Panc1 (cell line): ENCODE measurements around the gene TNRC6A. TPM values are rescaled to one million over a fixed set of nuclear protein-coding genes. Genes with fewer than 3 reads are reported as not detected.
A peak's percentile ranks its signal among the peaks of the same experiment; 100 is the strongest.

Experiments
- ATAC-seq: fragments of 200-7000 bp; cut with Tn5 transposase; 2 replicates; pipeline ENCODE4 v1.9.1; 2020; ENCODE audit warnings: mild to moderate bottlenecking, moderate library complexity
- BruUV-seq: library from RNA; stranded (reverse); fragments of 400-500 nt; replicated peaks from 2 replicates; lab custom pipeline; 2021; lab: Mats Ljungman, UMichigan
- CTCF ChIA-PET: fragments of 300-600 bp; sonication (Branson Sonifier 250); formaldehyde crosslinking; loops from one replicate; lab custom pipeline; 2022; ENCODE audit warnings: antibody characterized with exemption; lab: Charles Lee
- POLR2A ChIA-PET: fragments of 300-600 bp; sonication (Branson Sonifier 250); formaldehyde crosslinking; loops from one replicate; lab custom pipeline; 2022; ENCODE audit warnings: antibody characterized with exemption; lab: Charles Lee
- DNase-seq: peaks from one replicate; pipeline ENCODE4 v3.0.0-alpha.2; 2010; ENCODE audit warnings: low read depth, low spot score
- H3K27ac ChIP-seq: 2 replicates; pipeline ENCODE4 v1.5.1; 2011; ENCODE audit warnings: mild to moderate bottlenecking, low read length, inconsistent platforms
- H3K27me3 ChIP-seq: fragments of 200-500 bp; sonication (Bioruptor generic); 2 replicates; pipeline ENCODE4 v1.6.0; 2014; ENCODE audit warnings: low read length, inconsistent platforms; ENCODE audit not compliant: control insufficient read depth, insufficient read depth
- H3K36me3 ChIP-seq: fragments of 200-500 bp; sonication (Bioruptor generic); 2 replicates; pipeline ENCODE4 v1.5.1; 2014; ENCODE audit warnings: inconsistent platforms, mild to moderate bottlenecking, low read length, moderate library complexity; ENCODE audit not compliant: control insufficient read depth, insufficient read depth
- H3K4me1 ChIP-seq: 2 replicates; pipeline ENCODE4 v1.5.1; 2011; ENCODE audit warnings: inconsistent platforms, mild to moderate bottlenecking, low read length, moderate library complexity; ENCODE audit not compliant: control insufficient read depth, insufficient read depth
- H3K4me3 ChIP-seq, 2 experiments: 2 replicates each; pipeline ENCODE4 v1.5.1; 2011 to 2012; ENCODE audit warnings: low read depth in 2 of 2, low read length in 2 of 2, mild to moderate bottlenecking in 2 of 2, inconsistent platforms in 1 of 2, moderate library complexity in 1 of 2
- H3K9me3 ChIP-seq: fragments of 200-500 bp; sonication (Bioruptor generic); 2 replicates; pipeline ENCODE4 v1.5.1; 2014; ENCODE audit warnings: low read depth, mild to moderate bottlenecking, inconsistent platforms, low read length, moderate library complexity; ENCODE audit not compliant: control insufficient read depth, insufficient read depth
- POLR2AphosphoS5 ChIP-seq: IDR thresholded peaks from 2 replicates; pipeline ENCODE4 v1.6.1; 2012; ENCODE audit warnings: mild to moderate bottlenecking, low read depth, low read length, moderate library complexity
- REST ChIP-seq, 2 experiments: IDR thresholded peaks; 2 replicates each; pipeline ENCODE4 v1.6.1; 2011 to 2012; ENCODE audit warnings: low read depth in 2 of 2, control low read depth in 1 of 2, low read length in 1 of 2, mild to moderate bottlenecking in 1 of 2, moderate library complexity in 1 of 2; ENCODE audit not compliant: insufficient read depth in 1 of 2
- SIN3A ChIP-seq: IDR thresholded peaks from 2 replicates; pipeline ENCODE4 v1.6.1; 2012; ENCODE audit warnings: low read depth, mild to moderate bottlenecking, low read length, moderate library complexity, borderline replicate concordance; ENCODE audit not compliant: insufficient read depth
- TCF7L2 ChIP-seq: IDR thresholded peaks from 2 replicates; pipeline ENCODE4 v1.6.1; 2011; ENCODE audit warnings: mild to moderate bottlenecking, low read depth, low read length, inconsistent platforms
- in situ Hi-C: cut with HindIII; loops from 2 replicates; pipeline ENCODE4 v1.10.0; 2016; ENCODE audit warnings: low sequenced_read_pairs, low pct_unique_long_range_greater_than_20kb
- intact Hi-C: fragments of 100-400 bp; cut with micrococcal nuclease; formaldehyde crosslinking; loops from one replicate; pipeline ENCODE4 v1.10.0; 2022; ENCODE audit not compliant: unreplicated experiment
- total RNA-seq: library from RNA; stranded (reverse); gene quantifications from one replicate; pipeline ENCODE4 v1.2.1, GENCODE V29; 2021; ENCODE audit not compliant: unreplicated experiment
- TF ChIP-seq, protein P1 (sequence below): fragments of 450-650 bp; IDR thresholded peaks from 2 replicates; pipeline ENCODE4 v1.5.1; 2017; ENCODE audit warnings: mild to moderate bottlenecking

Gene TNRC6A
- total RNA-seq, 1 experiment from 2014 or later, result 53.6 TPM

DNA sequence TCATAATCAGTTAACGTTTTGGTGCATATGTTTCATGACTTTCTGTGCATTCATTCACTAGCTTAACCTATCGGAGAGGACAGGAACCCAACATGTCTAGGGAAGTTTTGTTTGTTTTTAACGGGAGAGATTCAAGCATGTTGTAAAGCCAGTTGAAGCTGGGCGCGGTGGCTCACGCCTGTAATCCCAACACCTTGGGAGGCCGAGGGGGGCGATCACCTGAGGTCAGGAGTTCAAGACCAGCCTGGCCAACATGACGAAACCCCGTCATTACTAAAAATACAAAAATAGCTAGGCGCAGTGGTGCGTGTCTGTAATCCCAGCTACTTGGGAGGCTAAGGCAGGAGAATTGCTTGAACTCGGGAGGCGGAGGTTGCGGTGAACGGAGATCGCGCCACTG lies 1.4 kb upstream of the TNRC6A start:
- Histone ChIP-seq H3K27me3 (no peaks in the 10 kb centered on the region), H3K4me1 (peaks cover 24% of the 10 kb centered on the region), H3K4me3 (no peak overlapping the region), H3K36me3 (peaks cover 7% of the 10 kb centered on the region), H3K27ac (peak overlapping the region; percentile 93; the same call in 1 of the 2 replicates), H3K9me3 (no peaks in the 10 kb centered on the region)
- ATAC-seq, result no peak
- ChIA-PET CTCF (no interaction called here), POLR2A (interaction anchor here (0.9 kb wide), 1 partner anchor 33 kb away, joined by 3 read pairs; no protein-coding TSS in a partner anchor)
- BruUV-seq, result no TSS peak
- TF ChIP-seq, protein P1, sequence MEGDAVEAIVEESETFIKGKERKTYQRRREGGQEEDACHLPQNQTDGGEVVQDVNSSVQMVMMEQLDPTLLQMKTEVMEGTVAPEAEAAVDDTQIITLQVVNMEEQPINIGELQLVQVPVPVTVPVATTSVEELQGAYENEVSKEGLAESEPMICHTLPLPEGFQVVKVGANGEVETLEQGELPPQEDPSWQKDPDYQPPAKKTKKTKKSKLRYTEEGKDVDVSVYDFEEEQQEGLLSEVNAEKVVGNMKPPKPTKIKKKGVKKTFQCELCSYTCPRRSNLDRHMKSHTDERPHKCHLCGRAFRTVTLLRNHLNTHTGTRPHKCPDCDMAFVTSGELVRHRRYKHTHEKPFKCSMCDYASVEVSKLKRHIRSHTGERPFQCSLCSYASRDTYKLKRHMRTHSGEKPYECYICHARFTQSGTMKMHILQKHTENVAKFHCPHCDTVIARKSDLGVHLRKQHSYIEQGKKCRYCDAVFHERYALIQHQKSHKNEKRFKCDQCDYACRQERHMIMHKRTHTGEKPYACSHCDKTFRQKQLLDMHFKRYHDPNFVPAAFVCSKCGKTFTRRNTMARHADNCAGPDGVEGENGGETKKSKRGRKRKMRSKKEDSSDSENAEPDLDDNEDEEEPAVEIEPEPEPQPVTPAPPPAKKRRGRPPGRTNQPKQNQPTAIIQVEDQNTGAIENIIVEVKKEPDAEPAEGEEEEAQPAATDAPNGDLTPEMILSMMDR, result no peak
- TF ChIP-seq REST (IDR thresholded peaks at IDR 0.05; ENCODE audit: insufficient read depth in 1 of 2, low read depth in 2 of 2, low read length in 1 of 2) (no peak), POLR2AphosphoS5 (no peak), TCF7L2 (no peak), SIN3A (no peak)
- no peak for DNase-seq
- in situ Hi-C loops, result no loop called here
- intact Hi-C loops, result no loop called here

DNA sequence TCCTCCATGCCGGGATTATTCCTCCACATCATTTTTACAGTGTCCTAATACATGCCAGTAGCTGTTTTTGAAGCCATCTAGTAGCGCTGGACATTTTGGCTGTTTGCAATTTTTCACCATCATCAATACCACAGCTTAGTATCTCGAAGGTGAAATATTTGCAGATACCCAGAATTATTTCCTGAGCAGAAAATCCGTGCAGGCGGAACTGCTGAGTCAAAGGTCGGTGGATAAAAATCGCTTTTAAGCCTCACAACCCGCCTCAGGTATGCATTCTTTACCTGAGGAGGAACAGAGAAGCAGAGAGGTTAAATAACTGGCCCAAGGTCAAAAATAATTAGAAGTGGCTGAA lies 584 bp upstream of the TNRC6A start:
- H3K27me3 ChIP-seq, result no peaks in the 10 kb centered on the region
- intact Hi-C loops, result no loop called here
- in situ Hi-C loops, result no loop called here
- H3K4me3 ChIP-seq, result peak overlapping the region; percentile 82 to 83
- H3K36me3 ChIP-seq, result peaks cover 7% of the 10 kb centered on the region
- peak overlapping the region; percentile 93 for H3K27ac ChIP-seq
- peaks cover 24% of the 10 kb centered on the region for H3K4me1 ChIP-seq
- DNase-seq, result no peak
- no peak for ATAC-seq
- TSS peak; percentile 89 for BruUV-seq
- TF ChIP-seq SIN3A, result no peak
- TF ChIP-seq POLR2AphosphoS5, result no peak
- no peak for TF ChIP-seq REST (IDR thresholded peaks at IDR 0.05; ENCODE audit: insufficient read depth in 1 of 2, low read depth in 2 of 2, low read length in 1 of 2)
- TF ChIP-seq, protein P1, result no peak
- no peak for TF ChIP-seq TCF7L2
- CTCF ChIA-PET, result no interaction called here
- POLR2A ChIA-PET, result interaction anchor here (0.6 to 0.9 kb wide), 2 partner anchors 29 to 34 kb away, joined by 3 to 6 read pairs; no protein-coding TSS in a partner anchor
- H3K9me3 ChIP-seq, result no peaks in the 10 kb centered on the region
